Stimulated activated CD8-positive, alpha-beta memory T cell treated with anti-CD3 and anti-CD28 coated beads, Interleukin-7, amount 100 ng/mL, for 24 hours (primary cell): ENCODE measurements around the gene PTPRN2.

Experiments
- DNase-seq: peaks from one replicate; pipeline ENCODE4 v3.0.0-alpha.2; 2020; ENCODE audit warnings: low read depth

PTPRN2 gene

GRCh38 chr7:157844141-157844540 is 743.5 kb downstream of the PTPRN2 start:
- DNase-seq = no peak

GRCh38 chr7:157843336-157844140 is 744.1 kb downstream of the PTPRN2 start:
- DNase-seq = no peak

- no peak for DNase-seq
These were observed 745.8 kb downstream of the PTPRN2 start for GRCh38 chr7:157841773-157842370.

- DNase-seq = no peak
These were observed 746.5 kb downstream of the PTPRN2 start for GRCh38 chr7:157840914-157841772.

GRCh38 chr7:157840174-157840913 is 747.3 kb downstream of the PTPRN2 start:
- no peak for DNase-seq

- DNase-seq = no peak
These were observed 747.9 kb downstream of the PTPRN2 start for GRCh38 chr7:157839672-157840167.

- no peak for DNase-seq
These were observed 748.4 kb downstream of the PTPRN2 start for GRCh38 chr7:157839226-157839625.

GRCh38 chr7:157837561-157837960 is 750.1 kb downstream of the PTPRN2 start:
- DNase-seq = no peak

GRCh38 chr7:157837047-157837446 is 750.6 kb downstream of the PTPRN2 start:
- no peak for DNase-seq

- DNase-seq = no peak
These were observed 753.0 kb downstream of the PTPRN2 start for GRCh38 chr7:157834501-157835163.

- no peak for DNase-seq
These were observed 754.6 kb downstream of the PTPRN2 start for GRCh38 chr7:157832866-157833607.

GRCh38 chr7:157832421-157832820 is 755.2 kb downstream of the PTPRN2 start:
- DNase-seq = no peak

- DNase-seq = no peak
These were observed 755.6 kb downstream of the PTPRN2 start for GRCh38 chr7:157832006-157832405.

GRCh38 chr7:157831143-157831905 is 756.3 kb downstream of the PTPRN2 start:
- DNase-seq = no peak

- no peak for DNase-seq
These were observed 757.3 kb downstream of the PTPRN2 start for GRCh38 chr7:157830331-157830730.

- no peak for DNase-seq
These were observed 758.1 kb downstream of the PTPRN2 start for GRCh38 chr7:157829491-157829890.

GRCh38 chr7:157828881-157829280 is 758.7 kb downstream of the PTPRN2 start:
- DNase-seq = no peak

- DNase-seq = no peak
These were observed 759.4 kb downstream of the PTPRN2 start for GRCh38 chr7:157828190-157828589.

GRCh38 chr7:157827863-157828160 is 759.8 kb downstream of the PTPRN2 start:
- DNase-seq = no peak
